HG02938 (cell line): ENCODE measurements around the gene TNRC6C.
"Not testable (repeated sequence)": the region's sequence is repeated elsewhere in the genome, so short reads cannot be mapped to it uniquely, and the experiment has no call there.

ENCODE experiments used
- ATAC-seq: cut with Tn5 transposase; IDR thresholded peaks from one replicate; pipeline ENCODE4 v1.9.1; 2021; ENCODE audit warnings: mild to moderate bottlenecking, moderate library complexity; ENCODE audit not compliant: unreplicated experiment

Gene TNRC6C

DNA sequence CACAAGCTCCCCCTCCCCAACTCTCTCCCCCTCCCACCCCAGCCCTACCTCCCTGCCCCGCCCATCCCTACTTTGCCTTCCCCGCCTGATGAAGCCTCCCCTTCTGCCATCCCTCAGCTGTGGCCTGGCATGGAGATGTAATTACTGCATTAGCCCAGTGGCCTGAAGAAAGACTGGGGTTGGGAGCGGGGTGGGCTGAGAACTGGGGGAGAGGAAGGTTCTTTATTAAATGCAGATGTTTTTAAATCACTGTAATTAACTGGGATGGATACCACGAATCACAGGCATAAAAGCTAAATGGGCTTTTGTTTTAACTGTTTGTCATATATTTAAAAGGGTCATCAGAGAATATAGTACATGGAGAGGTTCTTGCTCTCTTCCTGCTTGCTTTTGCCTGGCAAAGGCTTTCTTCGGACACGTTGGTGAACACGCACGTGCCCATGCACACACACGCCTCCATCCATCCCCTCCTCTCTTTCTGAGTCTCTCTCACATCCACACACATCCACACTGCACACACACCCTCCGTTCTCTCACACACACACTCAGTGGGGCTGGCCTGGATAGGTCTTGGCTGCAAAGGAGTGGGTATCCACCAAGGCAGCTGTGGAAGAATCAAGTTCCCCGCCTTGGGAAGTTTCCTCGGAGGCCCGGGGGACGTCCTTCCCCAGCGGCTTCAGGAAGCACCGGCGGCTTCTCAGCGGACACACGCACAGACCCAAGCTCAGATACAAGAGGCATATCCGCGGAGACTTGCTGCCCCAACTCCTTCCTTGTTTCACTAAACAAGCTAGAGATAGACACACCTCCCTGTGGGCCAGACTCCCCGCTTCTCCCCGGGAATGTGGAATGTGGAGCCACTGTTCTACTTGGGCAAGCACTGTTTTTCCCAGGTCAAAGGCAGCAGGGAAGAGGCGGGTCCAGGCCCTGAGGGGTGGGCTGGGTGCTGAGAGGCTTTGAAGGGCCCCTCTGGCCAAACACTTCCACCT is 27.4 kb upstream of the TNRC6C start:
- no peak for ATAC-seq

DNA sequence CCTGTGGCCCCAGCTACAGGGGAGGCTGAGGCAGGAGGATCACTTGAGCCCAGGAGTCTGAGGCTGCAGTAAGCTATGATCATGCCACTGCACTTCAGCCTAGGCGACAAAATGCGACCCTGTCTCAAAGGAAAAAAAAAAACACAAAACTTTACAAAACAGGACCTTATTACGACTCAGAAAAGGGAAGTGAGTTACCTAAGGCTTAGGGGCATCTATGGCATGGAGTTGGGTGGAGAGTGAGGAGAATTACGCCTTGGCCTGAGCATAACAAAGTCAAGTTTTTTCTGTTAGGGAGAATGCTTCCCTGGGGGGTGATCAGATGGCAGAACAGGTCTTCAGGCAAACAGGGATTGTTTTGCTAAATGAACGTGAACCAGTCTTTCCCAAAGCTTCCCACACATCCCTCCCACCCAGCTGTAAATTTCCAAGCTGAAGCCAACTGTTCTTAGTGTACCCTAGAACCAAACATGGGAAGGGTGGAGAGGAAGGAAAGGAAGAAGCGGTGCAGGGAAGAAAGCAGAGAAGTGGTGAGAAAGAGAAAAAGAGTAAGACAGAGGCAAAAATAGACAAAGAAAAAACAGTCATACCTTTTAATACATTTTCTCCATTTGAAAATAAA is 24.6 kb upstream of the TNRC6C start:
- no peak for ATAC-seq

- no peak for ATAC-seq
Measured at GRCh38 chr17:77935121-77935571, 23.4 kb upstream of the TNRC6C start.

DNA sequence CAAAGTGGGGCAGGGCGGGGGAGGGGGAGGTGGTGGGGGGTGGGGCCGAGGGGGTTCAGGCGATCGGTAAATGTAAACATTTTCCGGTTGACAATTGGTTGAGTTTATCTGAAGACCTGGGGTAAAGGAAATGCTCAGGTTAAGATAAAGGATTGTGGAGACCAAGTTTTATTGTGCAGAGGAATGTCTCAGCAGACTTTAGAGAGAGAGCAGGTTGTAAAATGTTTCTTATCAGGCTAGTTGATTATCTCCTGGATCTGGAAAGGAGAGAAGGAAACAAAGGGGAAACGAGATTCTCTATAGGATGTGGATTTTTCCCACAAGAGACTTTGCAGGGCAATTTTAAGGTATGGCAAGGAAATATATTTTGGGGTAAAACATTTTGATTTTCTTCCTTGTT is 22.8 kb upstream of the TNRC6C start:
- not testable (repeated sequence) for ATAC-seq

DNA sequence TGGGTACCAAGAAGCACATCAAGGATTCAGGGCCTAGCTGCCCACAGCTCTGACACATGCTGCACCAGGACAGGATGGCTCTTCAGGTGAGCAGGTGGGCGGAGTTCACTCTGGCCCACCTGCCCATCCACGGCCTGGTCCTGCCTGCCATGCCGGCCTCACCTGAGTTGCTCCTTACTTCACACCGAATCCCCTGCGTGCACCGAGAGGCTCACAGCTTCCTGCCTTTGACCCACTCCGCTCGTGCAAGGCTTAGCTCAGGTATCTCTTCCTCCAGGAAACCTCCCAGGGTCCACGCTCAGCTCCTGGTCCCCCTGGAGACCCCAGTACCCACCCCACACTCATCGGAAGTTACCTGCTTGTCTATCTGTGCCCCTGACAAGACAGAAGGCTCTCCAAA is 21.6 kb upstream of the TNRC6C start:
- ATAC-seq, result no peak

GRCh38 chr17:77941004-77941403 is 17.5 kb upstream of the TNRC6C start:
- ATAC-seq, result no peak

- ATAC-seq, result no peak
Measured at GRCh38 chr17:77942112-77942988, 16.2 kb upstream of the TNRC6C start.

- no peak for ATAC-seq
Measured at GRCh38 chr17:77943971-77944370, 14.5 kb upstream of the TNRC6C start.

GRCh38 chr17:77944390-77945222 is 13.9 kb upstream of the TNRC6C start:
- ATAC-seq, result no peak

- ATAC-seq, result no peak
Measured at GRCh38 chr17:77946900-77947645, 11.4 kb upstream of the TNRC6C start.

- no peak for ATAC-seq
Measured at GRCh38 chr17:77948690-77949114, 9.8 kb upstream of the TNRC6C start.

- ATAC-seq, result no peak
Measured at GRCh38 chr17:77951123-77951522, 7.4 kb upstream of the TNRC6C start.

GRCh38 chr17:77952368-77952767 is 6.1 kb upstream of the TNRC6C start:
- no peak for ATAC-seq

- ATAC-seq, result peak; percentile 4
Measured at GRCh38 chr17:77957235-77957856, 1.2 kb upstream of the TNRC6C start.

- no peak for ATAC-seq
Measured at GRCh38 chr17:77958716-77959125, 218 bp downstream of the TNRC6C start.

DNA sequence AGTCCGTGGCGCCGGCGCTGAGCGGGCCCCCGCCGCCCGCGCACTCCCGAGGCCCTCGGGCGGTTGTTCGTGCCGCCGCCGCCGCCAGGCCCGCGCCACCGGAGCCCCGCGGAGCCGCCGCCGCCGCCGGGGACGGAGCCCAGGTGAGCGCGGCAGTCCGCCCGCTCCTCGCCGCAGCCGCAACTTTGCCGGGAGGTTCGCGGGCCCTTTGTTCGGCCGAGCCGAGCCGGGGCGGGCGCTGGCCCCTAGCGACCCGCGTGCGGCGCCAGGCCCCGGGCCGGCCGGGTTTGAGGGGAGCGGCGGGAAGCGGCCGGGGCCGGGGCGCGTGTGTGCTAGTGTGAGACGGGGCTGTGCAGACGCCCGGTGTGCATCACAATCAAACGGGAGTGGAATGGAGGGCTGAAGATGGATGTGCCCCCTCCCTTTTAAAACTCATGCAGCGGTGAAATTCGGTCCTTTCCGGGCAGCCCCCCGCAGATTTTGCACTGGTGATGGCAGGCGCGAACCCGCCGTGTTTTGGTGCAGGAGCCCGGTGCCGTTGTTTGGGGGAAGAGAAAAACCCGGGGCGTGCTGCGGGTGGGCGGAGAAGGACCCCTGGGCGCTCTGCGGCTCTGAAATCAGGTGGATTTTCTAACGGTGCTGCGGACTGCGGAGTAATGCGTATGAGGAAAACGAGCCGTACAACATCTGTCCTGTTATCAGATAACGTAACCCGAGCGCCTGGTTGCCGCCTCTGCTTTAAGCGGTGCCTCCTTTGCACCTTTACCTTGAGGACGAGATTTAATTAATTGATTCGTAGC is 823 bp downstream of the TNRC6C start:
- ATAC-seq, result no peak

DNA sequence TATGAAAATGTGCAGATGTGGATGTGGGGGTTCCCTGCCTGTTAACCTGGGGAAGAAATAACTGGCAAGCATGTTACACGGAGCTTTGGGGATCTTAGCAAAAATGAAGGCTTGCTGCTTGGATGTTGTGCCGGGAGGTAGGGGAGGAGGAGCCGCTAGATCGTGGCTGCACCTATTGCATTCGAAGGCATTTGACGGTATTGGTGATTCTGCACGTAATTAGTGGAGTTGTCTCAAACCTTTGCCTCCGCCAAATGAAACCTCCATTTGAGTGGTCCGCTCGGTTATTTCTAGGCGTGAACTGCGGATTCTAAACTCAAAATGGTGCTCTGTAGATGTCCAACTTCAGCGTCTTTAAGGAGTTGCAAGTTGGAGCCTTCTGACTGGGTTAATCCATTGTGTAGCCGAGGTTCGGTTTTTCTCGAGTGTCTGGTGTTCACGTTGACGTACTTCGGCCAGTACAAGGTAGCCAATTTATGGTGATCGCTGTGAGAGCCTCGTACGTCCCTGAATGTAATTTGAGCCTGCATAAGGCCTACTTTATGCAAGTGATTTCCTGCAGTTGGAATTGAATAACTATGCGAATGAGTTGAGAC is 1.5 kb downstream of the TNRC6C start:
- no peak for ATAC-seq

GRCh38 chr17:77961741-77962140 is 3.2 kb downstream of the TNRC6C start:
- no peak for ATAC-seq
